Adipose tissue (tissue), 3 donors: ENCODE measurements around the gene TTYH1. TPM values are rescaled to one million over a fixed set of nuclear protein-coding genes. Genes with fewer than 3 reads are reported as not detected.

Source experiments
- H3K27ac ChIP-seq: one replicate; pipeline ENCODE4 v1.5.1; 2013; ENCODE audit warnings: low read depth, low read length
- WGBS, 3 donors: extraction: QIAGEN DNeasy Blood & Tissue Kit; methylation state at CpG; one replicate each; pipeline ENCODE4 v1.1.7; 2013; 5-methylcytosine and 5-hydroxymethylcytosine counted together
- polyA plus RNA-seq, 3 donors: library from polyadenylated mRNA; stranded (reverse); fragments of 200-250 nt; gene quantifications; one replicate each; pipeline ENCODE4 v1.2.3, GENCODE V29; 2013
- donor health status: healthy with polysubstance abuse.
- donor health status: Bipolar disorder and iron deficiency.
- donor health status: healthy.

The TTYH1 gene
- polyA plus RNA-seq, 3 donors = 0.70 to 11.9 (median 0.79) TPM

DNA sequence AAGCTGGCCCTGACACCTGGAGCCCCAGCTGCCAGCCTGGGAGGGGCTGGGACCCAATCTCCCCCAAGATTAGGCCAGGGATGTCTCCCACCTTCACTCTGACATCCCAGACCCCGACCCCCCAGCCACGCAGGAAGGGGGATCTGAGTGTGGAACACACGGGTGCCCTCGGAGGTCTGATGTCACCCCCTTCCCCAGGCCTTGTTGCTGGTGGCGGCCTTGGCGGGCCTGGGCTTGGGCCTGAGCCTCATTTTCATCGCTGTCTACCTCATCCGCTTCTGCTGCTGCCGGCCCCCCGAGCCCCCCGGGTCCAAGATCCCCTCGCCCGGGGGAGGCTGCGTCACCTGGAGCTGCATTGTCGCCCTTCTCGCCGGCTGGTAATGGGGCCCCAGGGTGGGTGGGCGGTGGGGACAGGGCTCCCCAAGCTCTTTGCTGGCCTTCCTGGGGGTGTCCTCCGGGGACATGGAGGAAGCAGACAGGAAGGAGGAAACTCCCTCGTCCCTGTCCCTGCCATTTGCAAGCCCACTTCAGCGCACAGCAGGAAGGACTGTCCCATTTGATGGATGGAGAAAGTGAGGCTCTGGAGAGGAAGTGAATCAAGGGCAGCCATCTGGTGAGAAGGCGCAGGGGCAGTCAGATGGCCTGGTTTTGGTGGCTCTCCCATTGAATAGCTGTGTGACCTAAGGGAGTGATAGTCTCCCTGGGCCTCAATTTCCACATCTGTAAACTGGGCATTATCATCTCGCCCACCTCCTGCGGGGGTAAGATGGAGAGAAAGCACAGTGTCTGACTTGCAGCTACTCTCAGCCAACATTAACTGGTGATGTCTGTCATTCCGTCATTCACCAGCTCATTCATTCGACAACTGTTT lies 3.9 kb downstream of the TTYH1 start:
- WGBS, 3 donors = 66 to 80% (median 77%) methylated on average over 25 to 26 of the region's 26 CpGs
- H3K27ac ChIP-seq = no peak overlapping the region

DNA sequence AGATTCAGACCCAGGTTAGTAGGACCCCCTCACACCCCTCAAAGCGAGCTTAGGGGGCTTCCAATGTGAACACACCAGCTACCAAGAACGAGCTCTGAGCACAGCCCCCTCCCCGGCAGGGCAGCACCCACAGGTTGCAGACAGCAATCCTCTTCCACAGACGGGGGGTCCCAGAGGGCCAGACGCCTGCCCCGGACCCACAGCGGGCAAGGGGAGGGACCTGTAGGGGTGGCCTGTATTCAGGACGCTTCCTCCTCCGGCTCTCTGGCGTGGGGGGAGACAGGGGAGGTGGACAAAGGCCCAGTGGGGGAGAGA lies 4.8 kb downstream of the TTYH1 start:
- no peak overlapping the region for H3K27ac ChIP-seq
- WGBS, 3 donors = 15 to 43% (median 37%) methylated on average over 9 to 10 of the region's 10 CpGs

DNA sequence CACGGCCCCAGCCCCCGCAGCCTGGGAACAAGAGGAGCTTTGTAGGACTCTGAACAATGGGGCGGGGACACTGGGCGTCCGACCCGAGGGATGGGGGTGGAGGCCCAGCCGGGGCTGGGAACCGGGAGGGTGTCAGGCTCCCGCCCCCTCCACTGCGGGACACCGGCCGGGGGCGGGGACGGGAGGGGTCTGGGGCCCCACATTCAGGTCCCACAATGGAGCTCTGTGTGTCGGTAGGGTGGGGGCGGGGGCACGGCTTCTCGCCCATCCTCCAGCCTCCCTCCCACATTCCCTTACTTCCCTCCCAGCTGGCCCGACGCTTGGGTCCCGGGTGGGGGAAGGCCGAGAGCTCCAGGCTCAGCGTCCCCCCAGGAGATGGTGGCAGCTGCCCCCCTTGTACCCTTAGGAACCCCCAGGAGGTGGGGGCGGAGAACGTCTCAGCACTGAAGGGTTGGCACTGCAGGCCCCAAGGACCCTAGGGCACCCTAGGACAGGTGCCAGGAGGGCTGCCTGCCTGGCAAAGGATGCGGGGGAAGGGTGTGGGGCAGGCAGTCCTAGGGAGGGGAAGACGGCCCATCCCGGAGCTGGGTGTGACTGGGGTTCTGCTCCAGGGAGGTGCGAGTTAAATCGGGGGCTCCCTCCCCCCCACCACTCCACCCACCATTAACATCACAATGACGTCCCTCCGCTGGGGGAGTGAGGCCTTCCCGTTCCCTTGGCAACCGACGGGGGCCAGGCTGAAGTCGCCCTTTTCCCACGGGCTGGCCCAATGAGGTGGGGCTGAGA lies 5.3 kb downstream of the TTYH1 start:
- WGBS, 3 donors = 11 to 26% (median 19%) methylated on average over 24 to 37 of the region's 37 CpGs
- H3K27ac ChIP-seq = no peak overlapping the region

DNA sequence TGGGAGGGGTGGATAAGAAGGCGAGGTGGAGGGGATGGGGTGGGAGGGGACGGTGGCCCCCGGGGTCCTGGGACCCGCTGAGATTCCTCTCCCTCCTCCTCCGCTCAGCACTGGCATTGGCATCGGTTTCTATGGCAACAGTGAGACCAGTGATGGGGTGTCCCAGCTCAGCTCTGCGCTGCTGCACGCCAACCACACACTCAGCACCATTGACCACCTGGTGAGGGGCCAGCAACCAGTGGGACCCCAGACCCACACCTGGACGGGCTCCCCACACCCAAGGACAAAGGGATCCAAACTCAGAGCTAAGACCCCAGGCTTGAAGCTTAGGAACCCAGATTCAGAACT lies 5.9 kb downstream of the TTYH1 start:
- H3K27ac ChIP-seq = no peak overlapping the region
- WGBS, 3 donors = 27 to 54% (median 36%) methylated on average over 8 to 9 of the region's 9 CpGs

DNA sequence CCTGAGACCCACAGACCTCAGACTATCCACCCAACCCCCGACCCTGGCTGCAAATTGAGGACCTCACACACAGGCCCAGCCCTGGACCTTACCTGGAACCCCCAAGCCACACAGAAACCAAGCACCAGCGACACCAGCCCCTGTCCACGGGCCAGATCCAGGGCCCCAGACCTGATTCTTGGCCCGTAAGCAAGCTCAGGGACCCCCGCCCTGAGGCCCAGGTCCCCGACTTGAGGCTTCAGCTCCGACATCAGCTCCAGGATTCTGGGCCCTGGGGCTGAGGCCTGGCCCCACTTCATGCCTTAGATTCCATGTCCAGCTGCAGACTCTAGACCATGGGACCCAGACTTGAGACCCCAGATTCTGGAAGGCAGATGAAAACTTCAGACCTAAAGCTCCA lies 6.3 kb downstream of the TTYH1 start:
- WGBS, 3 donors = 85 to 88% (median 86%) methylated on average over 7 of the region's 7 CpGs
- no peak overlapping the region for H3K27ac ChIP-seq

DNA sequence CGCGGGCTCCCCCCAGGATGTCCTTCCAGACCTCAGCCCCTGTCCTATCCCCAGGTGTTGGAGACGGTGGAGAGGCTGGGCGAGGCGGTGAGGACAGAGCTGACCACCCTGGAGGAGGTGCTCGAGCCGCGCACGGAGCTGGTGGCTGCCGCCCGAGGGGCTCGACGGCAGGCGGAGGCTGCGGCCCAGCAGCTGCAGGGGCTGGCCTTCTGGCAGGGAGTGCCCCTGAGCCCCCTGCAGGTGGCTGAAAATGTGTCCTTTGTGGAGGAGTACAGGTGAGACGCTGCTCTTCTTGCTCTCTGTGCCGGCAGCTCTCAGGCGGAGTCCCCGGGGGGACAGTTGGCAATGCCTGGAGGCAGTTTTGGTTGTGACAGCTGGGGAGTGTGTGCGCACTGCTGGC lies 6.9 kb downstream of the TTYH1 start:
- no peak overlapping the region for H3K27ac ChIP-seq
- WGBS, 3 donors = 70 to 82% (median 80%) methylated on average over 20 of the region's 20 CpGs

DNA sequence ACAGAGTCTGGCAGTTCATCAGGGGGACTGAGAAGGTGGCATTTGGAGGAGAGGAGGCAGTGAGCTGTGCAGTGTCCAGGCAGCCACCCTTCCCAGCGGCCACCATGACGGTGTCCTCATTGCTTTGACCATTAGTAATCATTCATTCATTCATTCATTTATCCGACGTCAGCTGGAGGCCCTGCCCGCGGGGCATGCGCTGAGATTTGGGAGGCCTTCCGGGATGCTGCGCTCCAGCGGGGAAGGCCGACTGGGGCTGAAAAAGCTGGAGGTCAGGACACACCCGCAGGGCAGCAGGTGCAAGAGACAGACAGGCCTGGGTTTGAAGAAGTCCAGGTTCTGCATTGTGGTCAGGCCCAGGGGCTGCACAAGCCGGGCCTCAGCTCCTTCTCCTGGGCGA lies 8.9 kb downstream of the TTYH1 start:
- 83 to 88% (median 84%) methylated on average over 14 of the region's 14 CpGs for WGBS, 3 donors
- no peak overlapping the region for H3K27ac ChIP-seq

DNA sequence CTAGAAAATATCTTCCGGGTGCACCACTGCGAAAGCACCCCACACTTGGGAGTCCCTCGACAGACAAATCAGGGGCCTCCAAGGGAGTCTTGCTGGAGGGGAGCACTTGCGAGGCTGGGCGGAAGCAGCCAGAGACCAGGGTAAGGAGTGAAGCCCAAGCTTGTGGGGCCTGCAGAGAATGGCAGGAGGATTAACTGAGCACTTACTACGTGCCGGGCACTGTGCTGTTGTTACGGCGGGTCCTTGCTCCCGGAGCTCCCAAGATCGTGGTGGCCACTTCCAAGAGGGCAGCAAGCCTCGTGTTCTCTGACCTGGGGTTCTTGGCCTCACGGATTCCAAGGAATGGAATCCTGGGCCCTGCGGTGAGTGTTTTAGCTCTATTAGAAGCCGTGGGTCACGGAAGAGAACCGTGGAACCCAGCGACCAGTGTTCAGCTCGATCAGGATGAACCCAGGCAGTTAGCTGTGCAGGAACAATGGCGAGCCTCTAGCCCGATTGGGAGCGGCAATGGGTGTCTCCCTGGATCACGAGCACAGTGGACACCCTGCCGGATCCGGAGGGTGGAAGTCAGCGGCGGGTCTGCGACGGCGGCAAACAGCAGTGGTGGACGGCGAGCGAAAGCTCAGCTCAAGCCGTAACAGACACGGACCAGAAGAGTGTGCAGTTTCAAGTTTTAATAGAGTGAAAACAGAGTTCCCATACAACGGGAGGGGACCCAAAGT lies 9.6 kb downstream of the TTYH1 start:
- no peak overlapping the region for H3K27ac ChIP-seq
- 85 to 89% (median 89%) methylated on average over 35 to 36 of the region's 36 CpGs for WGBS, 3 donors

DNA sequence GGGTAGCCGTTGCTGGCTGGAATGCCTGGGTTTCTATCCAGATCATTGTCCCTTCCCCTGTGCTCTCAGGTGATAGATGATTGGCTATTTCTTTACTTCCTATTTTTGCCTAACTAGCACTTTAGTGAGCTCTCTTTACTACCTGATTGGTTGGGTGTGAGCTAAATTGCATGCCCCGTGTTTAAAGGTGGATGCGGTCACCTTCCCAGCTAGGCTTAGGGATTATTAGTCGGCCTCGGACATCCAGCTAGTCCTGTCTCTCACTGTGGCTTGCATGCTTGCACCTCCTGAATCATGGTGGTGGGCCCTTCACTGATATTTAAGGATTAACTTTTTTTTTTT lies 10.1 kb downstream of the TTYH1 start:
- 55 to 68% (median 64%) methylated on average over 5 of the region's 5 CpGs for WGBS, 3 donors
- no peak overlapping the region for H3K27ac ChIP-seq

DNA sequence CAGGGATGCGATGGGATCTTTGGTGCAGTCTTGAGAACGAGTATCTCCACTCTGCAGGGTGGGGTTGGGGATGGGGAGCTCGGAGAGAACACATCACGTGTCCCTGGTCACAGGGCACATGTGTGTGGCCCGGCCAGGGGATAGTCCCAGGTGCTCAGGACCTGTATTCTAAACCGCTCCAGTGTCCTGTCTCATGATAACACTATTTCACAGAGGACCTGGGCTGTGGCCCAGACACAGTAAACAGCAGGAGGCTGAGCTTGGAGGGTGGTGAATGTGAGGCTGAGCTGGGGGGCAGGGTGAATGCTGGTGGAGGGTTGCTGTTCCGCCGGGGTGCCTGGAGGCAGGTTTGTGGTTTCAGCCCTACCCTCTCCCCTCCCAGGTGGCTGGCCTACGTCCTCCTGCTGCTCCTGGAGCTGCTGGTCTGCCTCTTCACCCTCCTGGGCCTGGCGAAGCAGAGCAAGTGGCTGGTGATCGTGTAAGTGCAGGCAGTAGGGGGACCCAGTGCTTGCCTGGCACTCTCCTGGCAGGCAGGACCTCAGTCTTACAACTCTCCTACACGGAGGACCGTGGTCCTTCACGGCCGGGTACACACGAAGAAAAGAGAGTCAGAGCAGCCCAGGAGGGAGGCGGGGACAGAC lies 11.1 kb downstream of the TTYH1 start:
- 62 to 69% (median 65%) methylated on average over 17 of the region's 17 CpGs for WGBS, 3 donors
- no peak overlapping the region for H3K27ac ChIP-seq

DNA sequence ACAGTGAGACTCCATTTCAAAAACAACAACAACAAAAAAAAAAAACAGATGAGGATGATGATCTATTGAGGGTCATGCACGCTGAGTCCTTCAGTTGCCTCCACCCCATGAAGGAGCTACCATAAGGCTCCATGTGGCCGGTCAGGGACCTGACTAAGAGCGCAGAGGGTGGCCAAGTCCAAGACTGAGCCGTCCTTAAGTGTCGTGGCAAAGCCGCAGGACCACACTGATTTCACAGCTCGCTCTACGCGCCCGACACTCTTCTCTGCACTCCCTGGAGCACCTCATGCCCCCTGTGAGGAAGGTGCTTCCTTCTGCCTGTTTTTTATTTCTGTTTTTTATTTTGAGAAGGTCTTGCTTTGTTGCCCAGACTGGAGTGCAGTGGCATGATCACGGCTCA lies 12.3 kb downstream of the TTYH1 start:
- WGBS, 3 donors = 83 to 88% (median 84%) methylated on average over 11 of the region's 11 CpGs
- H3K27ac ChIP-seq = no peak overlapping the region

DNA sequence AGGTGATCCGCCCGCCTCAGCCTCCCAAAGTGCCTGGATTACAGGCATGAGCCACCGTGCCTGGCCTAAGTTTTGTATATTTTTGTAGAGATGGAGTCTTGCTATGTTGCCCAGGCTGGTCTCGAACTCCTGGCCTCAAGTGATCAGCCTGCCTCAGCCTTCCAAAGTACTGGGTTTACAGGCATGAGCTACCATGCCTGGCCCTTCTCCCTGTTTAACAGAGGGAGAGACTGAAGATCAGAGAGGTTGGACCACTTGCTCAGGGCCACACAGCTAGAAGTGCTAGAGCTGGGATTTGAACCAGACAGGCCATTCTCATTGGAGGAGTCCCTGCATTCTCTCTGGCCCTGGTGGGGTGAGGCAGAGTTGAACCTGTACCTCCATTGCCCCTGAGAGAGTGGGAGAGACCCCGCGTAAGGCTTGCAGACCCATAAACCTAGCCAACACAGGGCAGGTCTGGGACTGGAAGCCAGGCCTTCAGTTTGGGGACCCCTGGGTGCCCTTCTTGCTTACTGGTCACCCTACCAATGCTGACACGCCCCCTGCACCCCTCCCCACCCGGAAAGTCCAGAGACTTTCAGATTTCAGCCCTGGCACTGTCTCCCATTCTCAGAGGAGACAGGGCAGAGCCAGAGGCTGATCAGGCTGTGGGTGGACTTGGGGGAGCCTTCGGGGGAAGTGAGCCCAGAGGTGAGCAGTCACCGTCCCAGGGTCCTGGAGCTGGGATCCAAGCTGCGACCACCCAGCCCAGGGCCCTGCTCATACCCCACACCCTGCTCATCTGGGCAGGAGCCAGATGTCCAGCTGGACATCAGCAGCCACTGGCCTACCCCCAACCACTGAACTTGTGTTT lies 13.3 kb downstream of the TTYH1 start:
- H3K27ac ChIP-seq = no peak overlapping the region
- WGBS, 3 donors = 70 to 74% (median 71%) methylated on average over 11 of the region's 11 CpGs

DNA sequence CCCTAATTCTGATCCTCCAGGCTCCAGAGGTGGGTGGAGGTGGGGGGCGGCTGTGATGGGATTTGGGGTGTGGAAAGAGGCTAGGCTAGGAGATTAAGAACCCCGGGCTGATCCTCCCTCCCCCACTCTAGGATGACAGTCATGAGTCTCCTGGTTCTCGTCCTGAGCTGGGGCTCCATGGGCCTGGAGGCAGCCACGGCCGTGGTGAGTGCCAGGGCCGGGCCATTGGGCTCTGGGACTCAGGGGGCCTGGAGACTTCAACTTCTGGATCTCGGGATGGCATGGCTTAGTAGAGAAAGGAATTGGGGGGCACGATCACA lies 13.9 kb downstream of the TTYH1 start:
- 59 to 64% (median 63%) methylated on average over 8 of the region's 8 CpGs for WGBS, 3 donors

DNA sequence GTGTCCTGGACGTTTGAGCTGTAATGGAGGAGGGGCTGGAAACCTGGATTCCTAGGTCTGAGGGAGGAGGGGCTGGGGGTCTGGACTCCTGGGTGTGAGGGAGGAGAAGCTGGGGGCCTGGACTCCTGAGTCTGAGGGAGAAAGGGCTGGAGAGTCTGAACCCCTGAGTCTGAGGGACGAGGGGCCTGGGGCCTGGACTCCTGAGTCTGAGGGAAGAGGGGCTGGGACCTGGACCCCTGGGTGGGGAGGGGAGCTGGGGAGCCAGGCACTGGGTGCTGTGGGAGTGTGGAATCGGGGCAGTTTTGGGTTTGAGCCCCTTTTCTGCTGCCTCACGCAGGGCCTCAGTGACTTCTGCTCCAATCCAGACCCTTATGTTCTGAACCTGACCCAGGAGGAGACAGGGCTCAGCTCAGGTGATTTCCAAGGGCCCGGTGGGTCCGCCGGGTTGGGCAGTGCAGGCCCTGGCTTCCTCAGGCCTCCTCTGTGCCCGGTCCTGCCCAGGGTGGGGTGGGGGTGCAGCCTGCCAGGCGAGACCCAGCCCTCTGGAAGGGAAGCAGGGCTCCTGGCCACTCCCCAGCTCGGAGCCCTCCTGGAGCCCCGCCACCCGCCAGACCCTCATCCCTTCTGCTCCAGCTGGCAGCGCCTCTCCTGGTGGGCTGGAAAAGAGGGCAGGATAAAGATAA lies 14.4 kb downstream of the TTYH1 start:
- 43 to 46% (median 43%) methylated on average over 12 to 13 of the region's 13 CpGs for WGBS, 3 donors

More for the DNA sequence above, 13.9 kb downstream of the TTYH1 start:
- H3K27ac ChIP-seq = no peak overlapping the region

DNA sequence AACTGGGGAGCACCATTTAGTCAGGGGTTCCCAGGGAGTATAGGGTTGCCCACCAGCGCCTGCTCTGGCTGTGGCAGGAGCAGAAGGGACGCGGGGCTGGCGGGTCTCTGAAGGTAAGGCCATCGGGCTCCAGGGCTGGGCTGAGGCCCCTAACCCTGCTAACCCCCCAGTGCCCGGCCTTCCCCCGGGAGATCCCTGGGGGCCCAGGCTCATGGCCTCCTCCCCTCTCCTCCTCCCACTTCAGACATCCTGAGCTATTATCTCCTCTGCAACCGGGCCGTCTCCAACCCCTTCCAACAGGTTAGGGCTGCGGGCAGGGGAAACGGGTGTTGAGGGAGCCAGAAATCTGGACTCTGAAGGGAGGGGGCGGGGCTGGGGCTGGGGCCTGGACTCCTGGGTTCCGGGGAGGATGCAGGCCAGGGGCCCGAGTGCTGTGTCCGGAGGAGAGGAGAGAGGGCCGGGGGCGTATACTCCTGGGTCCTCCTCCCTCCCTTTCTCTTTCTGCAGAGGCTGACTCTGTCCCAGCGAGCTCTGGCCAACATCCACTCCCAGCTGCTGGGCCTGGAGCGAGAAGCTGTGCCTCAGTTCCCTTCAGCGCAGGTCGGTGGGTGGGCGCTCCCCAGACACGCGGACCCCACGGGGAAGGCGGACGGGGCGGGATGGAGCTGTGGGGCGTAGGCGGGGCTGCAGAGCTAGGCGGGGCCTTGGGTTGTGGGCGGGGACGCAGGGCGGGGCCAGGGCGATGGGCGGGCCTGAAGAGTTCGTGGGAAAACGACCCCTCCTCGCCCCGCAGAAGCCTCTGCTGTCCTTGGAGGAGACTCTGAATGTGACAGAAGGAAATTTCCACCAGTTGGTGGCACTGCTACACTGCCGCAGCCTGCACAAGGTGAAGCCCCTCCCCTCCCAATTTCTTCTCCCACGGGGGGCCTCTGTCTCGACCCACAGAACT lies 15.3 kb downstream of the TTYH1 start:
- H3K27ac ChIP-seq = no peak overlapping the region
- WGBS, 3 donors = 4 to 12% (median 4%) methylated on average over 38 to 43 of the region's 43 CpGs

More for the DNA sequence above, 14.4 kb downstream of the TTYH1 start:
- H3K27ac ChIP-seq = no peak overlapping the region

DNA sequence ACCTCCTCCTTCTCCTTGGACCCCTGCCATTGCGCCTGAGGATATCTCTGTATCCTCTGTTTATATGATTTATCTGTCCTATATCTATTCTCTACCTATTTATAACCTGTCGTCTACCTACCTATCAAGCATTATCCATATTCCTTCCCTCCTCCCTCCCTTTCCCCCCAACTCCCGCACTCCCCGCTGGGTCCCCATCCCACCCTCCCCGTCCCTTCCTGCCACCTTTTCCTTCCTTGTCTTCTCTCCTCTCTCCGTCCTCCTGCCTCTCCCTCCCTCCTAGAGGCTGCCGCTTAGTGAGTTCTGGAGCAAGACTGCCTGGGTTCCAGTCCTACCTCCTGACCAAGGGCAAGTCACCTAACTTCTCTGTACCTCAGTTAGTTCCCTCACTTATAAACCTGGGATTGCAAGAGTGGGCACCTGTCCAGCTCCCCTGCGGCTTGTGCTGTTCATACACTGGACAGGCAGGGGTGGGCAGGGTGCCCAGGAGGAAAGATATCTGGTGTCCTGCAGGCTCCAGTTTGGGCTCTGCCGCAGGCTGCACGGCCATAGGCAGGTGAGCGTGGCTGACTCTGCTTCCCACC lies 16.1 kb downstream of the TTYH1 start:
- no peak overlapping the region for H3K27ac ChIP-seq
- WGBS, 3 donors = 10 to 28% (median 26%) methylated on average over 11 of the region's 11 CpGs
